Fibroblast of skin of left biceps (primary cell): ENCODE results near the gene SLC37A3.
"Not testable (repeated sequence)": the region's sequence is repeated elsewhere in the genome, so short reads cannot be mapped to it uniquely, and the experiment has no call there.

Experiments used
- DNase-seq, 2 experiments: peaks; one replicate each; pipeline ENCODE4 v3.0.0-alpha.2; 2013; ENCODE audit warnings: low read depth in 2 of 2

Gene SLC37A3

DNA sequence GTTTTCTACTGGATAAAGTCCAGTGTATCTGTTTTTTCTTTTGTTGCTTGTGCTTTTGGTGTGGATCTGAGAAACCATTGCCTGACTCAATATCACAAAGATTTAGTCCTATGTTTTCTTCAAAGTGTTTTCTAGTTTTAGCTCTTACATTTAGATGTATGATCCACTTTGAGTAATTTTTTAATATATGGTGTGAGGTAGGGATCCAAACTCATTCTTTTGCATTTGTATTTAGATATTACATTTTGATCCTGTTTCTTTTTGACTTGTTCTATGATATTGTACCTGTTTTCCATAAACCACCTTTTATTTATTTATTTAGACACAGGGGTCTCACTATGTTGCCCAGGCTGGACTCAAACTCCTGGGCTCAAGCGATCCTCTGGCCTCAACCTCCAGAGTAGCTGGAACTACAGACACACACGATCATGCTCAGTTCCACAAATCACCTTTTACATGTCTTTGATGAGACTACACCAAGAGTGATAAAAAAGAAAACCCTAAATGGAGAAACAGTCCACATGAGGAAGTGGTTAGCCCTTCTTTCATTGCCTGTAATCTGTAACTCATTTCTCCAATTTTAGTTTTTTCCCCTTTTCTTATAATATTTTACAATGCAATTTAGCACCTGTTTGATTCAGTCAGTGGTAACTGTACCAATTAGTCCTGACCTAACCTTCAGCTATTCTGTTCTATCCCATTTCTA, 86.0 kb downstream of the SLC37A3 start:
- DNase-seq, result no peak

DNA sequence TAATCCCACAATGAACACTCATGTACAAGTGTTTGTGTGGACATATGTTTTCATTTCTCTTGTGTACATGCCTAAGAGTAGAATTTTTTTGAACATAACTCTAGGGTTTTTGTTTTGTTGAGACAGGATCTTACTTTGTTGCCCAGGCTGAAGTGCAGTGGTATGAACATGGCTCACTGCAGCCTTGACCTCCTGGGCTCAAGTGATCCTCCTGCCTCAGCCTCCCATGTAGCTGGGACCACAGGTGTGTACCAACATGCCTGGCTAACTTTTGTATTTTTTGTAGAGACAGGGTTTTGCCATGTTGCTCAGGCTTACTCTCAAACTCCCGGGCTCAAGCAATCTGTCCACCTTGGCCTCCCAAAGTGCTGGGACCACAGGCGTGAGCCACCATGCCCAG, 87.2 kb downstream of the SLC37A3 start:
- not testable (repeated sequence) for DNase-seq

DNA sequence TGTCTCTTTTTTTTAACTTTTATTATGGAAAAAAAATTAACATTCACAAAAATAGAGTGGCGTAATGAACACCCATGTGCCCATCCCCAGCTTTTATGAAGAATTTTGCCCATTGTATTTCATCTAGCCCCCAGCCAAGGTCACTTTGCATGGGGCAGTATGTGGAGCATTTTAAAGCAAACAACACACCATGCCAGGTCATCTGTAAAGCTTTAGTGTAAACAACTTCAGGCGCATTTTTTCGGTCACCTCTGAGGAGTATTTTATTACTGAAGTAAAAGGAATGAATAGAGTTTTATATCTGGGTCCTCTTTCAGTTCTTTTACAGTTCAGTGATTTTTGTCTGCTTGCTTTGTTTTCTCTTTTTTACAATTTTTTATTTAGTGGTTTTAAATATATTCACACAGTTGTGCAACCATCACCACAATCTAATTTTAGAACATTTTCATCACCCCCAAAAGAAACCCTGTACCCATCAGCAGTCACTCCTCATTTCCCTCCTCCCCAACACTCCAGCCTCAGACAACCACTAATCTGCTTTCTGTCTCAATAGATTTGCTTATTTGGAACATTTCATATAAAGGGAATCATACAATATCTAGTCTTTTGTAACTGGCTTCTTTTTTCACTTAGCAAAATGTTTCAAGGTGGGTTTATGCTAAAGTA, 87.9 kb downstream of the SLC37A3 start:
- DNase-seq, result no peak

DNA sequence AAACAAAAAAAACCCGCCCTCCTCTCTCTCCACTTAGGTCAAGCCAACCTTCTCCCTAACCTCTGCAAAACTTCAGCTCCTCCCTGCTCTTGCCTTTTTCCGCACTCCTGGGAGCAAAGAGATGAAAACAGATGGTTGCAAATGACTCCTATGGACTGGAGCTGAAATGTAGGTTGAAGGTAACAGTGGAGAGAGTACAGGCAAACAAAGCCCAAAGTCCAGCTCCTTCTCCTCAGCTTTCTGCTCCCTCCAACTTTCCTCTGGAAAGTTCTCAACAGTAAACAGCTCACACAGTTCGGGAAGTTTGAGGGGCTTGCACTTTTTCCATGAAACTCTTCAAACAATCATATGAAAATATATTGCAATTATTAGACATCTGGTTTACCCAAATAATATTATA, 90.3 kb downstream of the SLC37A3 start:
- no peak for DNase-seq

DNA sequence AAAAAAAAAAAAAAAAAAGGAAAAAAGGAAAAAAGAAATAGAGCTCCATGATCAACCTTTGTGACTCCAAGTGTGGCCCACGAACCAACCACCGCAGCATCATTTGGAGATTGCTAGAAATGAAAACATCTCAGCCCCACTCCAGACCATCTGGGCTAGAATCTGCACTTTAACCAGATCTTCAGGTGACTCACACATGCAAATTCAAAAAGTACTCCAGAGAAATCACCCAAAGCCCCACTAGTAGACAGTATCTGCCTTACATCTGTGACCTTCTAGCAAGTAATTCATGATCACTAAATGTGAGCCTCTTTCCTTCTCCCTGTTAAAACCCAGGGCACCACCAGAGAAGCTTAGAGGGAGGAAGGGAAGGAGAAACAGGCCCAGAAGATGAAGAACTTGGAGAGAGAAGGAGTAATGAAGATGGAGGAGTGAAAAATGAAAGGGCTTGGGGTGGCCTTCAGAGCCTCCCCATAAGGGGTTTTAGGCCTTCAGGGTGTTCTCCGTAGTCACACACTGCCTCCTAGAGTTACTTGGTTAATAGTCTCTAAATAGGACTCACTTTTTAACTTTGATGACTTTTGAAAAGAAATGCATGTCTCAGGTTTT, 94.0 kb downstream of the SLC37A3 start:
- DNase-seq, result no peak

DNA sequence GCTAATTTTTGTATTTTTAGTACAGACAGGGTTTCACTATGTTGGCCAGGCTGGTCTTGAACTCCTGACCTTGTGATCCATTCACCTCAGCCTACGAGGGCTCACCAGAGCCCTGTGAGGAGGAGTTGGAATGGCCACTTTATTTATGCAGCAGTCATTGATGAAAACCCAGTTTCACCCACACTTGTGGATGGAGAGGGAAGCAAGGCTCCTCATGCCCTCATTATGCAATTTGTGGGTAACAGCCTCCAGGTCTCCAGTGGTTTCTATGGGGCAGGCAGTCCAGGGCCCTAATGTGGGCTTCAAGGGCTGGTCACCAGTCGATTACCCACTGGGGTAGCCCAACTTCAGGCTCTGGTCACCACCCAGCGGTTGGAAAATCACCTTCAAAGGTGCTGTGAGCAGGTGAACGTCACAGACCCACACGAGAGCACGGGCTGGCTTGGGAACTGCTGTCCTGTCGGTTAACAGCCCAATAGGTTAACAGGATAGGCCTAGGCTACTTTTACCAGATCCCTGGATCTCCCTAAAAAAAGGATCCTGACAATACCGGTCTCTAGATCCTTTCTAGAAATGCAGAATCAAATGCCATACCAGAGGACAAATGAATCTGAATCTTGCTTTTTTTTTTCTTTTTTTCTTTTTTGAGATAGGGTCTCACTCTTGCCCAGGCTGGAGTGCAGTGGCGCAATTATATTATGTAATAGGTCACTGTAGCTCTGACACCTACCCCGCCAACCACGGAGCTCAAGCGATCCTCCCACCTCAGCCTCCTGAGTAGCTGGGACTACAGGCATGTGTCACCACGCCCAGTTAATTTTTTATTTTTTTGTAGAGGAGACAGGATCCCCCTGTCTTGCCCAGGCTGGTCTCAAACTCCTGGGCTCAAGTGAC, 97.8 kb downstream of the SLC37A3 start:
- no peak for DNase-seq

DNA sequence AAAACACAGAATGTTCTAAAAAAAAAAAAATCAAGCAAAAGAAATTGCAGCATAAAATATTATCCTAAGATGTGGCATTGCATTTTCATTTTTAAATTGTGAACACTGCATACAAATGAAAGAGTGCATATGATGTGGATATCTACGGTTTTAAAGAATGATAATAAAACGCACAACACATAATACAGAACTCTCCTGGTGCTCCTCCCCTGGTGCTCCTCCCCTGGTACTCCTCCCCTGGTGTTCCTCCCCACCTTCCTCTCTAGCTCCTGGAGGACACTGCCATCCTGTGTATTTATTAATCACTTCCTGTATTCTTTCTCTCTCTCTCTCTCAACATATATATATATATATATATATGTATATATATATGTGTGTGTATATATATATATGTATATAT, 100.1 kb downstream of the SLC37A3 start:
- DNase-seq, result no peak

DNA sequence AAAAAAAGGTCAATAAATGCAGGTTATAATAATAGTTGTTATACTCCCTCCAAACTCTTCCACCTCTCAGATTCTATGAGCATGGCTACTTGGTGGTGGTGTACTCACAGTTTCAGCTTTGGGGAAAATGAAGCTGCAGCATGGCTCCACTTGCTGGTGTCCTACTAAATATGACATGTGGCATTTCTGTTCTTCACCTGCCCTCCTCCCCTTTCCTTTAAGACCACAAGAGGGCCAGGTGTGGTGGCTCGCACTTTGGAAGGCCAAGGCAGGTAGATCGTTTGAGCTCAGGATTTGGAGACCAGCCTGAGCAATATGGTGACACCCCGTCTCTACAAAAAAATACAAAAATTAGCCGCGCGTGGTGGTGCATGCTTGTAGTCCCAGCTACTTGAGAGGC, 101.1 kb downstream of the SLC37A3 start:
- no peak for DNase-seq

DNA sequence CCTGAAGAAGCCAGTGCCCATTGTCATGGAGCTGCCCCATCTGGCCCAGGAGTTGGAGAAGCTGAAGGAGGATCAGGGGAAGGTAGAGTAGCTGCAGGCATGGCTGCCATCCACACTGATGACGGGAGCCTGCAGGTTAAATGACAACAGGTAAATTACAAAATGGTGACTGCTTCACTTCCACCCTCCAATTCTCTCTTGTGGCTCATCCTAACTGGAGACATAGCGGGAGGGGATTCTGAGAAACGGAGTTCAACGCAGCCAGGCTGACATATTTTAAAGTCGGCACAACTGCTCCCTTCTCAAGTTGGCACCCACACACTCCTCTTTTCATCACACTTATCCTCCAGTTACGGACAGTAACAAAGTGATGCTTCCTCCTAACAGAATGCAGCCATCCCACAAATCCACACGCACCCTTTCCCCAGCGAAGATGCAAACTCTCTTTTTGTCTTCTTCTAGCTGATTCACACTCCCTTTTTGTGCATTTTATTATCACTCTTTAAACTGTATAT, 103.0 kb downstream of the SLC37A3 start:
- no peak for DNase-seq

DNA sequence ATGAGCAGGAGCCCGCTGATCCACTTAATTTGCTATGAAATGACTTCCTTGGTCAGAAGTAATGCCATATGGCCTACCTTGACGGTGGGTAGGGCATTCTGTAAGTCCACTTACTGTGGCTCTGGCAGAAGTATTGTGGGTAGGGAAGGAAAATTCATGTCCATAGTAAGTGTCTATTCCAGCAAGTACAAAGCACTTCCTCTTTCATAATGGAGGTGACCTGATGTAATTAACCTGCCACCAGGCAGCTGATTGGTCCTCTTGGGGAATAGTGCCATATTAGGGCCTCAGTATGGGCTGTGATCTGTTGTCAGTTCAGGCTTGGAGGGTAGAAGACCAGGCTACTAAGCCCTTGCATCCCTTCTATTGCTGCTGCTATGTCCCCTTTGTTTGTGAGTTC, 103.9 kb downstream of the SLC37A3 start:
- DNase-seq, result no peak

DNA sequence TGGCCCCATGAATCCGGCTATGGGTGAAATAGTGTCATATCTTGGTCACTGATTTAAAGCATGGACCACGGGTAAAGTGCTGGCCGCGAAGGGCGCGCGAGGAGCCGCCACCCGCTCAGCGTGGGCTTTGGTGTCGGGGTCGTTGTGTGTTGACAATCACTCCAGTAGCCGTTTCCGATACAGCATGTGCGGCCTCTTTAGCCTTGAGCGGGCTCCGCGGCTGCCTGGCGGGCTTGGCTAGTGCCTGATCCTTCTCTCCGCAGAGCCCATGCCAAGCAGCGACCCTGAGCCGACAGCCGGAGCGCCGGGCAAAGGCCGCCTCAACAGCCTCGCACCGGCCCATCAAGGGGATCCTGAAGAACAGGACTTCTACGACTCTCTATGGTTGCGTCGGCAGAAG, 105.9 kb downstream of the SLC37A3 start:
- DNase-seq, result no peak

DNA sequence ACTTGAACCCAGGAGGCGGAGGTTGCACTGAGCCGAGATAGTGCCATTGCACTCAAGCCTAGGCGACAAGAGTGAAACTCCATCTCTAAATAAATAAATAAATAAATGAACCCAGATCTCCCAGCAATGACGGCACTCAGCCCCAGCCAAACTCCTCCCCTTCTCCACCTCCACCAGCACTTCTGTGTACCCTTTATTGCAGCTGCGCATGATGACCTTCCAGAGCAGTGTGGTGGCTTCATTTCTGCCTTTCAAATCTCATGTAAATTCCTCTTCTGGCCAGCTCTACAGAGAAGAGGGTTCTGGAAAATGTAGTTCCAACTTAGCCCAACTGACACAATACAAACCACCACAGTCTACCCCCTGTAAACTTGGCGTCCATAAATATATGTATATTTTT, 108.5 kb downstream of the SLC37A3 start:
- no peak for DNase-seq

DNA sequence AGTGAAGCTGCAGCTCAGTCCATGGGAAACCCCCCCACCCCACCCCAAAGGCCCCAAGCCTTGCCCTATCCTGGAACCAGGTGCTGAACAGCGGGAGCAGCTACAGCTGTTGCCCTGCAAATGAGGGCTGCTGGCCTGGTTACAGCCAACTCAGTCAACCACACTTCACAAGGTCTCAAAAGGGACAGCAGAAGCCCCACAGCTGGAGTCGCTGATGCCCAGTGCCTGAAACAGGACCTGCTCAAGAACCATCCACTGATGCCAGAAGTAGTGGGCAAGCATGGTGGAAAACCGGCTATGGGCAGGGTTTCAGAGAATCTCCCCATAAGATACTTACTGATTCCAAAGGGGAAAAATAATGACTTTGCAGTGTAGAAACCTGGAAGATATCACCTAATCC, 110.3 kb downstream of the SLC37A3 start:
- no peak for DNase-seq

DNA sequence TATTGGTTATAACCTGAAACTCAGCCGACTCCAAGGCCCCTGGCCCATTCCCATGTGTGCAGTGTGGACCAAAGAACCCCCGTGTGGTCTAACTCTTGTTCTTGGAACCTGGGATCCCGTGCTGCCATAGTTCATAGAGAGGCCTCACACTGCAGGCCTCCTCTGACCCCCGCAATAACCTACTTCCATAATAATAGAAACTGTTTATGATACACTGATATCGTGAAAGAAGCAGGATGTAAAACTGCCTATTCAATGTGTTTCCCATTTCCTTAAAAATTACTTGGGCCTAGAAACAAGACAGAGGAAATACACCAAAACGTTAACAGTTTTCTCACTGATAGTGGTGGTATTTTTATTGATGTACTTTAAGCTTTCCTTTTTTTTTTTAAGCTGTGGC, 112.4 kb downstream of the SLC37A3 start:
- no peak for DNase-seq

DNA sequence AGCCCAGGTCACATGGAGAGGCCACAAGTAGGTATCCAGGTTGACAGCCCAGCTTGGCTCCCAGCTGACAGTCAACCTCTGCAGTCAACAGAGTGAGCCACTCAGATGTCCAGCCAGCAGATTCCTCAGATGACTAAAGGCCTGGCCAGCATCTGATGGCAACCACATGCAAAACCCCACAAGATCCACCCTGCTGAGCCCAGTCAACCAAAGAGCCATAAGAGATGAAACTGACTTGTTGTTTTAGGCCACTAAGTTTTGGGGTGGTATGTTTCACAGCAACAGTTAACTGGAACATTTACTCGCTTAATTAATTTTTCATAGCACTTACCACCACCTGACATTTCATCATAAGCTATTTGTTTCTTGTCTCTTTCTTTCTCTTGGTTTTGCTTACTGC, 114.3 kb downstream of the SLC37A3 start:
- DNase-seq, result no peak
